ENCODE measurements around the gene FHOD3. TPM values are rescaled to one million over a fixed set of nuclear protein-coding genes. Genes with fewer than 3 reads are reported as not detected.

The FHOD3 gene
- total and polyA plus RNA-seq, 7 donors: 5.4 to 98.2 (median 20.2) TPM

DNA sequence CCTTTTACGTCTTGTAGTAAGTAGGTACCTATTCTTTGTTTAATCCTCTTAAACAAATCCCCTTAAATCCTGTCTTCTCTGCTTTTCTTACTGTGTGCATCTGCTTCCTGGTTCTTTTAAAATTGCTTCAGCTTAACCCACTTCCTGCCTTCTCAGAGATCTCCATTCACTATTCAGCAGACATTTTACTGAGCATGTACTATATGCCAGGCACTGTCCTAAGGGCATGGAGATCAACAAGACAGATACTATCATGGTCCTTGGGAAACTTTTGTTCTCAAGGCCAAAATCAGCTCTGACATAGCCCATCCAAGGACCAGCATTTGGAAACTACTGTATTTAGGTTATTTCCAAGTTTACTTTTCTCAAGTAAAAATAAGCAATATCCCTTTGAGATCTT is 303.8 kb downstream of the FHOD3 start:
- H3K27me3 ChIP-seq (ENCODE audit: insufficient read depth in 3 of 3, low read length in 2 of 3): no peaks in the 10 kb centered on the region
- no peaks in the 10 kb centered on the region for H3K9me3 ChIP-seq
- intact Hi-C loops (cut with DNase I): no loop called here
- no peaks in the 10 kb centered on the region for H3K4me1 ChIP-seq
- H3K4me3 ChIP-seq: no peak overlapping the region
- H3K27ac ChIP-seq: no peak overlapping the region
- DNase-seq (no peak), ATAC-seq (no peak)
- WGBS, 3 donors: 87 to 95% (median 89%) methylated on average over 1 of the region's 1 CpG
- peaks cover 0 to 13% of the 10 kb centered on the region in 2 donors for H3K36me3 ChIP-seq (ENCODE audit: insufficient read depth in 1 of 2, low read depth in 1 of 2)
- TF ChIP-seq, protein P1, sequence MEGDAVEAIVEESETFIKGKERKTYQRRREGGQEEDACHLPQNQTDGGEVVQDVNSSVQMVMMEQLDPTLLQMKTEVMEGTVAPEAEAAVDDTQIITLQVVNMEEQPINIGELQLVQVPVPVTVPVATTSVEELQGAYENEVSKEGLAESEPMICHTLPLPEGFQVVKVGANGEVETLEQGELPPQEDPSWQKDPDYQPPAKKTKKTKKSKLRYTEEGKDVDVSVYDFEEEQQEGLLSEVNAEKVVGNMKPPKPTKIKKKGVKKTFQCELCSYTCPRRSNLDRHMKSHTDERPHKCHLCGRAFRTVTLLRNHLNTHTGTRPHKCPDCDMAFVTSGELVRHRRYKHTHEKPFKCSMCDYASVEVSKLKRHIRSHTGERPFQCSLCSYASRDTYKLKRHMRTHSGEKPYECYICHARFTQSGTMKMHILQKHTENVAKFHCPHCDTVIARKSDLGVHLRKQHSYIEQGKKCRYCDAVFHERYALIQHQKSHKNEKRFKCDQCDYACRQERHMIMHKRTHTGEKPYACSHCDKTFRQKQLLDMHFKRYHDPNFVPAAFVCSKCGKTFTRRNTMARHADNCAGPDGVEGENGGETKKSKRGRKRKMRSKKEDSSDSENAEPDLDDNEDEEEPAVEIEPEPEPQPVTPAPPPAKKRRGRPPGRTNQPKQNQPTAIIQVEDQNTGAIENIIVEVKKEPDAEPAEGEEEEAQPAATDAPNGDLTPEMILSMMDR (IDR thresholded peaks at IDR 0.05): no peak

DNA sequence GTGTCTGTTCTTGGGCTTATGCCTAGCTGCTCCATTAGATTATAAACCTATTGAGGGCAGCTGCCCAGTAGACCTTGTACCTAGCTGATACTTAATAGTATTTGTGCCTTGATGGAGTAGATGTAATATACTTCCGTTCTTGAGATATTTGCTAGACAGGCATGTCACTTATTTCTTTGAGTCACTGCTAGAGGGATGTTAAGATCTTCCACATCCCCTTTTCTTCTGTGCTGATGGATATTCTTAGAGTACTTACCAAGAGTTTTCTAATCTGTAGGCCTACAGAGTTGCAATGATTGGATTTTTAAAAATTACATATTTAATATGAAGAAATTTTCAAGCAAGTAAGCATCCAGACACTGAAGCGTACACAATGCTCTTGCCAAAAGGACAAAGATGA is 304.6 kb downstream of the FHOD3 start:
- H3K27ac ChIP-seq: no peak overlapping the region
- no peak for ATAC-seq
- TF ChIP-seq, protein P1 (IDR thresholded peaks at IDR 0.05): no peak
- H3K4me3 ChIP-seq: no peak overlapping the region
- WGBS, 3 donors: 98 to 99% (median 99%) methylated on average over 2 of the region's 2 CpGs
- no peaks in the 10 kb centered on the region for H3K4me1 ChIP-seq
- H3K27me3 ChIP-seq (ENCODE audit: insufficient read depth in 3 of 3, low read length in 2 of 3): no peaks in the 10 kb centered on the region
- H3K9me3 ChIP-seq: no peaks in the 10 kb centered on the region
- DNase-seq: no peak
- intact Hi-C loops (cut with DNase I): no loop called here
- peaks cover 0 to 13% of the 10 kb centered on the region in 2 donors for H3K36me3 ChIP-seq (ENCODE audit: insufficient read depth in 1 of 2, low read depth in 1 of 2)

DNA sequence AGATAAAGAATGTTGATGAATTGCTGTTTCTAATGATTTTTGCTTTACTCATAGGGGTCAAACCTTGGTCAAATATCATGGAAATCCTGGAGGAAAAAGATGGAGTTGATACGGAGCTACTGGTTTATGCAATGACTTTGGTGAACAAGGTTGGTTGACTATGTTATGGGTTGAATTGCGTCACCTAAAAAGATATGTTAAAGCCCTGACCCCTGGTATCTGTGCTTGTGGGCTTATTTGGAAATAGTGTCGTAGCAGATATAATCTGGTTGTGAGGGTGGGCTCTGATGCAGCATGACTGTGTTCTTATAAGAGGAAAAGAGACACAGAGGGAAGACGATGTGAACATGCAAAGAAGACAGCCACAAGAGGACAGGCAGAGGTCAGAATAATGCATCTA is 305.1 kb downstream of the FHOD3 start:
- H3K36me3 ChIP-seq (ENCODE audit: insufficient read depth in 1 of 2, low read depth in 1 of 2): peaks cover 0 to 13% of the 10 kb centered on the region in 2 donors
- TF ChIP-seq, protein P1 (IDR thresholded peaks at IDR 0.05): no peak
- H3K4me3 ChIP-seq: no peak overlapping the region
- no peak overlapping the region for H3K27ac ChIP-seq
- H3K9me3 ChIP-seq: no peaks in the 10 kb centered on the region
- H3K27me3 ChIP-seq (ENCODE audit: insufficient read depth in 3 of 3, low read length in 2 of 3): no peaks in the 10 kb centered on the region
- WGBS, 3 donors: 74 to 78% (median 77%) methylated on average over 4 of the region's 4 CpGs
- no peak for DNase-seq
- intact Hi-C loops (cut with DNase I): no loop called here
- no peaks in the 10 kb centered on the region for H3K4me1 ChIP-seq
- ATAC-seq: no peak

DNA sequence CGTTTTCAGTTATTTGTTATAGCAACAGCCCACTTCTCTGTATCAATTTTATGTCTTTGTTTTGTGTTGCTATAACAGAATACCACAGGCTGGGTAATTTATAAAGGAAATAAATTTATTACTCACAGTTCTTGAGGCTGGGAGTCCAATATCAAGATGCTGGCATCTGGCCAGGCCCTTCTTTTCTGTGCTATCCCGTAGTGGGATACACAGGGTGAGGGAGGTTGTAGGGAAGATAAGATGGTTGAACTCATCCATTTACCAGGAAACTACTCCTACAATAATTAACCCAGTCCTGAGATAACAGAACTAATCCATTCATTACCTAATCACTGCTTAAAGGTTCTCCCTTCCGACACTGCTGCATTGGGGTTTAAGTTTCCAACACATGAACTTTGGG is 310.6 kb downstream of the FHOD3 start:
- H3K4me3 ChIP-seq: no peak overlapping the region
- peaks cover 4 to 17% of the 10 kb centered on the region in 2 donors for H3K36me3 ChIP-seq (ENCODE audit: insufficient read depth in 1 of 2, low read depth in 1 of 2)
- H3K27ac ChIP-seq: no peak overlapping the region
- H3K27me3 ChIP-seq (ENCODE audit: insufficient read depth in 3 of 3, low read length in 2 of 3): no peaks in the 10 kb centered on the region
- ATAC-seq (no peak), DNase-seq (no peak)
- TF ChIP-seq, protein P1 (IDR thresholded peaks at IDR 0.05): no peak
- H3K9me3 ChIP-seq: no peaks in the 10 kb centered on the region
- intact Hi-C loops (cut with DNase I): no loop called here
- WGBS, 3 donors: 75 to 81% (median 78%) methylated on average over 3 of the region's 3 CpGs
- H3K4me1 ChIP-seq: no peaks in the 10 kb centered on the region

DNA sequence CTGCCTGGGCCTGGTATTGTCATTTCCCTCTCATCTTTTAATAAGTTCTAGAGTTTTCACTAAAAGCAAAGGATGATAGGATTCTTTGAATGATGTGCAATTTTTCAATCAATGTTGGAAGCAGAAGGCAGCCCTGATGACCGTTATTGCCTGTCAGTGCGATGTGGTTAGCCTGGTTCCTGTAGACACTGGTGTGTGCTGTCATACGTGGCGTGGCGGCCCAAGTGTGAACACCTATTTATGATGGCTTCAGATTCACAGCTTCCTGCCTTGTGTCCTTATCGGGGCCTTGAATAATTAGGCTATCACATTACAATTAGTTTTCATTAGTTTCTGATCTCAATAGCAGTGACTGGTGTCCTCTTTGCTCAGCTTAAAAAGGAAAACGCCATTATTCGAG is 312.7 kb downstream of the FHOD3 start:
- no peaks in the 10 kb centered on the region for H3K27me3 ChIP-seq (ENCODE audit: insufficient read depth in 3 of 3, low read length in 2 of 3)
- intact Hi-C loops (cut with DNase I): no loop called here
- no peaks in the 10 kb centered on the region for H3K9me3 ChIP-seq
- WGBS, 3 donors: 90 to 94% (median 91%) methylated on average over 8 of the region's 8 CpGs
- TF ChIP-seq, protein P1 (IDR thresholded peaks at IDR 0.05): no peak
- H3K4me1 ChIP-seq: no peaks in the 10 kb centered on the region
- H3K36me3 ChIP-seq (ENCODE audit: insufficient read depth in 1 of 2, low read depth in 1 of 2): peaks cover 4 to 18% of the 10 kb centered on the region in 2 donors
- H3K27ac ChIP-seq: no peak overlapping the region
- DNase-seq (no peak), ATAC-seq (no peak)
- no peak overlapping the region for H3K4me3 ChIP-seq
